K562 (cell line): ENCODE measurements around the gene CDC37. TPM values are rescaled to one million over a fixed set of nuclear protein-coding genes. Genes with fewer than 3 reads are reported as not detected.

Source experiments
- CTCFL ChIP-seq: IDR thresholded peaks from 2 replicates; pipeline ENCODE4 v1.6.1; 2011; ENCODE audit warnings: borderline replicate concordance, low read depth, mild to moderate bottlenecking, moderate library complexity, low read length; ENCODE audit not compliant: insufficient read depth, poor library complexity, severe bottlenecking
- ETV1 ChIP-seq: fragments of 450-650 bp; conservative IDR thresholded peaks from 2 replicates; pipeline ENCODE4 v1.6.1; 2016; ENCODE audit warnings: missing genetic modification characterization, control low read depth, low read depth, missing compliant biosample characterization
- GABPA ChIP-seq: fragments of 200-800 bp; sonication (Bioruptor generic); conservative IDR thresholded peaks from 2 replicates; pipeline ENCODE4 v1.6.1; 2016; ENCODE audit warnings: low read depth, missing genetic modification characterization, missing compliant biosample characterization
- KDM2B ChIP-seq: fragments of 250-450 bp; sonication (Bioruptor Pico); IDR thresholded peaks from 2 replicates; pipeline ENCODE4 v1.8.0; 2021; ENCODE audit warnings: mild to moderate bottlenecking, moderate library complexity
- PHF20 ChIP-seq: fragments of 450-650 bp; IDR thresholded peaks from 2 replicates; pipeline ENCODE4 v1.6.1; 2018; ENCODE audit not compliant: partially characterized antibody
- TOE1 ChIP-seq, 2 experiments: fragments of 450-650 bp in 1 of 2; sonication (generic) in 1 of 2; formaldehyde crosslinking in 1 of 2; IDR thresholded peaks; 2 replicates each; pipeline versions ENCODE4 v1.7.1 to v1.8.0; 2016 to 2022; ENCODE audit warnings: borderline replicate concordance in 2 of 2, mild to moderate bottlenecking in 2 of 2, antibody characterized with exemption in 1 of 2, inconsistent platforms in 1 of 2, low read depth in 1 of 2, missing genetic modification reagents in 1 of 2, moderate library complexity in 1 of 2
- ZNF384 ChIP-seq: IDR thresholded peaks from 2 replicates; pipeline ENCODE4 v1.6.1; 2012; ENCODE audit warnings: low read depth, low read length, improper control_type of control experiment
- ZNF780A ChIP-seq: fragments of 250-450 bp; sonication (Bioruptor Pico); IDR thresholded peaks from 2 replicates; pipeline ENCODE4 v1.5.0; 2021; ENCODE audit warnings: mild to moderate bottlenecking
- polyA plus RNA-seq, 8 experiments: library from polyadenylated mRNA; depleted of rRNA in 4 of 8; stranded (reverse) in 5 of 8; unstranded in 3 of 8; fragments of >200 nt; fragmentation: Nextera tagmentation in 2 of 8; fragmentation: Illumina TruSeq in 1 of 8; extraction: Ambion mirVana in 2 of 8; extraction: Trizol in 1 of 8; gene quantifications; 2 replicates each; pipeline versions ENCODE4 v1.2.1 to v1.2.3, GENCODE V29; 2011 to 2014; ENCODE audit warnings: inconsistent platforms in 1 of 8, missing spikeins in 1 of 8
- total RNA-seq, 7 experiments: library from RNA; depleted of rRNA in 6 of 7; stranded (reverse); fragments of >200 nt in 6 of 7; fragmentation: Illumina TruSeq in 2 of 7; extraction: Trizol in 2 of 7; gene quantifications; 2 replicates each; pipeline versions ENCODE4 v1.2.1 to v1.2.3, GENCODE V29; 2011 to 2021; ENCODE audit warnings: low replicate concordance in 1 of 7
- TF ChIP-seq, protein P1 (sequence below), 2 experiments: fragments of 450-650 bp; IDR thresholded peaks; 2 replicates each; pipeline ENCODE4 v1.6.1; 2016
- TF ChIP-seq, protein P2 (sequence below): fragments of 200-400 bp; formaldehyde crosslinking; IDR thresholded peaks from 2 replicates; pipeline ENCODE4 v1.6.1; 2017; ENCODE audit warnings: mild to moderate bottlenecking, low read depth, low read length, moderate library complexity
- TF ChIP-seq, protein P3 (sequence below), 2 experiments: fragments of 200-800 bp in 1 of 2; sonication (Bioruptor generic) in 1 of 2; sonication (generic) in 1 of 2; formaldehyde crosslinking in 1 of 2; IDR thresholded peaks in 1 of 2; conservative IDR thresholded peaks in 1 of 2; 2 replicates each; pipeline versions ENCODE4 v1.5.0 to v1.6.1; 2016 to 2020; ENCODE audit warnings: missing compliant biosample characterization in 1 of 2, missing genetic modification characterization in 1 of 2, missing genetic modification reagents in 1 of 2
- TF ChIP-seq, protein P4 (sequence below): fragments of 450-650 bp; IDR thresholded peaks from 2 replicates; pipeline ENCODE4 v1.6.1; 2017; ENCODE audit warnings: antibody characterized with exemption, mild to moderate bottlenecking

The CDC37 gene
- total and polyA plus RNA-seq, 9 of the 15 experiments (the other 6 are each of a cell fraction or from before 2014, with no cell fraction given) = 6.6 to 538 (median 227) TPM

DNA sequence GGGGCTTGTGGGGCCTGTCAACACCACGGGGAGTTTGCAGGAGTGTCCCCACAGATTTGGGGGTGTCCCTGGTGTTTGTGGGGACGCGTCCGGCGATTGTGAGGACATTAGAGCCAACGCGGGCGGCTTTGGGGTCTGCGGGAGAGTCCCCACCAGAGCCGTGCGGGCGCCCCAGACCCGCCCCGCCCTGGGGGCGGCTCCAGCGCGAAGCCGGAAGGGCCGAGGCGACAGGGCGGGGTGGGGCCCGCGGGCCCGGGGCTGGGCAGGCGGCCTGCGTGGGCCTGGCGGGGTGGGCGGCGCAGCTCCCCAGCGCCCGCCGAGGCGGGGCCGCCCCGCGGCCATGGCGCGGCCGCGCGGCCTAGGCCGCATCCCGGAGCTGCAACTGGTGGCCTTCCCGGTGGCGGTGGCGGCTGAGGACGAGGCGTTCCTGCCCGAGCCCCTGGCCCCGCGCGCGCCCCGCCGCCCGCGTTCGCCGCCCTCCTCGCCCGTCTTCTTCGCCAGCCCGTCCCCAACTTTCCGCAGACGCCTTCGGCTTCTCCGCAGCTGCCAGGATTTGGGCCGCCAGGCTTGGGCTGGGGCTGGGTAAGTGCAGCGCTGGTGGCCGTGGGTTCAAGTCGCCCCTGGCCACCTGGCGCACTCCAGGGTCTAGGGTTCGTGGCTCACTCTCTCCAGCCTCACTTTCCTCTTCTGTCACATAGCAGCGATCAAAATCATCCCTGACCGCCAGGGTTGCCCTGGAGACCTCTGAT, 27.3 kb upstream of the CDC37 start (continued):
- TF ChIP-seq, protein P1, sequence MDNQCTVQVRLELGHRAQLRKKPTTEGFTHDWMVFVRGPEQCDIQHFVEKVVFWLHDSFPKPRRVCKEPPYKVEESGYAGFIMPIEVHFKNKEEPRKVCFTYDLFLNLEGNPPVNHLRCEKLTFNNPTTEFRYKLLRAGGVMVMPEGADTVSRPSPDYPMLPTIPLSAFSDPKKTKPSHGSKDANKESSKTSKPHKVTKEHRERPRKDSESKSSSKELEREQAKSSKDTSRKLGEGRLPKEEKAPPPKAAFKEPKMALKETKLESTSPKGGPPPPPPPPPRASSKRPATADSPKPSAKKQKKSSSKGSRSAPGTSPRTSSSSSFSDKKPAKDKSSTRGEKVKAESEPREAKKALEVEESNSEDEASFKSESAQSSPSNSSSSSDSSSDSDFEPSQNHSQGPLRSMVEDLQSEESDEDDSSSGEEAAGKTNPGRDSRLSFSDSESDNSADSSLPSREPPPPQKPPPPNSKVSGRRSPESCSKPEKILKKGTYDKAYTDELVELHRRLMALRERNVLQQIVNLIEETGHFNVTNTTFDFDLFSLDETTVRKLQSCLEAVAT (IDR thresholded peaks at IDR 0.05) = no peak
- TF ChIP-seq ETV1 (tag) (no peak), ZNF384 (no peak), CTCFL (no peak), PHF20 (no peak), GABPA (tag) (peak; percentile 62), TOE1 (IDR thresholded peaks at IDR 0.05; ENCODE audit: borderline replicate concordance) (no peak), TOE1 (CRISPR knock-in tag; IDR thresholded peaks at IDR 0.05; ENCODE audit: borderline replicate concordance, low read depth) (0 out of 2 replicates have a peak, but pooled peaks have one; percentile 20), ZNF780A (no peak), KDM2B (no peak; the same call in 1 of the 2 replicates)
- TF ChIP-seq, protein P2, sequence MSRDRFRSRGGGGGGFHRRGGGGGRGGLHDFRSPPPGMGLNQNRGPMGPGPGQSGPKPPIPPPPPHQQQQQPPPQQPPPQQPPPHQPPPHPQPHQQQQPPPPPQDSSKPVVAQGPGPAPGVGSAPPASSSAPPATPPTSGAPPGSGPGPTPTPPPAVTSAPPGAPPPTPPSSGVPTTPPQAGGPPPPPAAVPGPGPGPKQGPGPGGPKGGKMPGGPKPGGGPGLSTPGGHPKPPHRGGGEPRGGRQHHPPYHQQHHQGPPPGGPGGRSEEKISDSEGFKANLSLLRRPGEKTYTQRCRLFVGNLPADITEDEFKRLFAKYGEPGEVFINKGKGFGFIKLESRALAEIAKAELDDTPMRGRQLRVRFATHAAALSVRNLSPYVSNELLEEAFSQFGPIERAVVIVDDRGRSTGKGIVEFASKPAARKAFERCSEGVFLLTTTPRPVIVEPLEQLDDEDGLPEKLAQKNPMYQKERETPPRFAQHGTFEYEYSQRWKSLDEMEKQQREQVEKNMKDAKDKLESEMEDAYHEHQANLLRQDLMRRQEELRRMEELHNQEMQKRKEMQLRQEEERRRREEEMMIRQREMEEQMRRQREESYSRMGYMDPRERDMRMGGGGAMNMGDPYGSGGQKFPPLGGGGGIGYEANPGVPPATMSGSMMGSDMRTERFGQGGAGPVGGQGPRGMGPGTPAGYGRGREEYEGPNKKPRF = no peak
- TF ChIP-seq, protein P3, sequence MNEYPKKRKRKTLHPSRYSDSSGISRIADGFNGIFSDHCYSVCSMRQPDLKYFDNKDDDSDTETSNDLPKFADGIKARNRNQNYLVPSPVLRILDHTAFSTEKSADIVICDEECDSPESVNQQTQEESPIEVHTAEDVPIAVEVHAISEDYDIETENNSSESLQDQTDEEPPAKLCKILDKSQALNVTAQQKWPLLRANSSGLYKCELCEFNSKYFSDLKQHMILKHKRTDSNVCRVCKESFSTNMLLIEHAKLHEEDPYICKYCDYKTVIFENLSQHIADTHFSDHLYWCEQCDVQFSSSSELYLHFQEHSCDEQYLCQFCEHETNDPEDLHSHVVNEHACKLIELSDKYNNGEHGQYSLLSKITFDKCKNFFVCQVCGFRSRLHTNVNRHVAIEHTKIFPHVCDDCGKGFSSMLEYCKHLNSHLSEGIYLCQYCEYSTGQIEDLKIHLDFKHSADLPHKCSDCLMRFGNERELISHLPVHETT (CRISPR knock-in tag; conservative IDR thresholded peaks at IDR 0.05 in 1 of 2, IDR thresholded peaks at IDR 0.05 in 1 of 2) = peak in 1 of 2 experiments; percentile 65; a peak in 2 of 4 replicates
- TF ChIP-seq, protein P4, sequence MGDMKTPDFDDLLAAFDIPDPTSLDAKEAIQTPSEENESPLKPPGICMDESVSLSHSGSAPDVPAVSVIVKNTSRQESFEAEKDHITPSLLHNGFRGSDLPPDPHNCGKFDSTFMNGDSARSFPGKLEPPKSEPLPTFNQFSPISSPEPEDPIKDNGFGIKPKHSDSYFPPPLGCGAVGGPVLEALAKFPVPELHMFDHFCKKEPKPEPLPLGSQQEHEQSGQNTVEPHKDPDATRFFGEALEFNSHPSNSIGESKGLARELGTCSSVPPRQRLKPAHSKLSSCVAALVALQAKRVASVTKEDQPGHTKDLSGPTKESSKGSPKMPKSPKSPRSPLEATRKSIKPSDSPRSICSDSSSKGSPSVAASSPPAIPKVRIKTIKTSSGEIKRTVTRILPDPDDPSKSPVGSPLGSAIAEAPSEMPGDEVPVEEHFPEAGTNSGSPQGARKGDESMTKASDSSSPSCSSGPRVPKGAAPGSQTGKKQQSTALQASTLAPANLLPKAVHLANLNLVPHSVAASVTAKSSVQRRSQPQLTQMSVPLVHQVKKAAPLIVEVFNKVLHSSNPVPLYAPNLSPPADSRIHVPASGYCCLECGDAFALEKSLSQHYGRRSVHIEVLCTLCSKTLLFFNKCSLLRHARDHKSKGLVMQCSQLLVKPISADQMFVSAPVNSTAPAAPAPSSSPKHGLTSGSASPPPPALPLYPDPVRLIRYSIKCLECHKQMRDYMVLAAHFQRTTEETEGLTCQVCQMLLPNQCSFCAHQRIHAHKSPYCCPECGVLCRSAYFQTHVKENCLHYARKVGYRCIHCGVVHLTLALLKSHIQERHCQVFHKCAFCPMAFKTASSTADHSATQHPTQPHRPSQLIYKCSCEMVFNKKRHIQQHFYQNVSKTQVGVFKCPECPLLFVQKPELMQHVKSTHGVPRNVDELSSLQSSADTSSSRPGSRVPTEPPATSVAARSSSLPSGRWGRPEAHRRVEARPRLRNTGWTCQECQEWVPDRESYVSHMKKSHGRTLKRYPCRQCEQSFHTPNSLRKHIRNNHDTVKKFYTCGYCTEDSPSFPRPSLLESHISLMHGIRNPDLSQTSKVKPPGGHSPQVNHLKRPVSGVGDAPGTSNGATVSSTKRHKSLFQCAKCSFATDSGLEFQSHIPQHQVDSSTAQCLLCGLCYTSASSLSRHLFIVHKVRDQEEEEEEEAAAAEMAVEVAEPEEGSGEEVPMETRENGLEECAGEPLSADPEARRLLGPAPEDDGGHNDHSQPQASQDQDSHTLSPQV = no peak
